Measurements from ENCODE around the gene TMEM108.

DNA sequence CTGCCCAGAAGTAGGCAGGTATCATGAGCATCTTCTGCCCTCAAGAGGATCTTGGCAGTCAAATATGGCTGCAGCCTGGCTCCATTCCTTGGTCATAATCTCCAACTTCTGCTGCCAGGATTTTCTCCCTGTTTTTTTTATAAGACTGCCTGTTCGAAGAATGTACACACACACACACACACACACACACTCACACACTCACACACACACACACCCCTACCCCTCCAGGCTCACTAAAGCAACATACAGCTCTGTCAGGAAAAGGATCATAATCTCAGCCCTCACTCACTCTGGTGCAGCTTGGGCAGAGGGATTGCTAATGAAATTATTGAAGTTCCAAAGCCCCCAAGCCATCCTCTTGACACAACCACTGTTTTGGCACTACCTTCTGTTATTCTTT lies 232.4 kb downstream of the TMEM108 start:
- TF ChIP-seq YY1 (IDR thresholded peaks at IDR 0.05; ENCODE audit: insufficient read depth, insufficient read length), result no peak
- no peak for TF ChIP-seq ZNF274 (IDR thresholded peaks at IDR 0.05; ENCODE audit: low read depth, low read length)

Data from NT2/D1 (cell line).